BE2C (cell line): ENCODE data around the gene RAB39A.

Source experiments
- DNase-seq: peaks from one replicate; pipeline ENCODE4 v3.0.0-alpha.2; 2020
- H3K27me3 ChIP-seq: fragments of 250-450 bp; sonication (Bioruptor Pico); 2 replicates; pipeline ENCODE4 v1.5.1; 2020; ENCODE audit warnings: mild to moderate bottlenecking
- H3K36me3 ChIP-seq: fragments of 250-450 bp; sonication (Bioruptor Pico); 2 replicates; pipeline ENCODE4 v1.5.1; 2020; ENCODE audit warnings: mild to moderate bottlenecking
- H3K4me1 ChIP-seq: fragments of 250-450 bp; sonication (Bioruptor Pico); 2 replicates; pipeline ENCODE4 v1.5.1; 2020
- H3K4me3 ChIP-seq: 2 replicates; pipeline ENCODE4 v1.5.1; 2011; ENCODE audit warnings: low read depth, low read length
- H3K9me3 ChIP-seq: fragments of 250-450 bp; sonication (Bioruptor Pico); 2 replicates; pipeline ENCODE4 v1.5.1; 2020
- TF ChIP-seq, protein P1 (sequence below): IDR thresholded peaks from 2 replicates; pipeline ENCODE4 v1.5.1; 2012; ENCODE audit warnings: mild to moderate bottlenecking, low read depth, low read length

The RAB39A gene

GRCh38 chr11:107953446-107953845 lies 25.2 kb downstream of the RAB39A start:
- Histone ChIP-seq H3K36me3 (peaks cover 4% of the 10 kb centered on the region), H3K4me1 (peaks cover 30% of the 10 kb centered on the region), H3K9me3 (no peaks in the 10 kb centered on the region), H3K4me3 (no peak overlapping the region), H3K27me3 (no peaks in the 10 kb centered on the region)
- DNase-seq: no peak
- TF ChIP-seq, protein P1, sequence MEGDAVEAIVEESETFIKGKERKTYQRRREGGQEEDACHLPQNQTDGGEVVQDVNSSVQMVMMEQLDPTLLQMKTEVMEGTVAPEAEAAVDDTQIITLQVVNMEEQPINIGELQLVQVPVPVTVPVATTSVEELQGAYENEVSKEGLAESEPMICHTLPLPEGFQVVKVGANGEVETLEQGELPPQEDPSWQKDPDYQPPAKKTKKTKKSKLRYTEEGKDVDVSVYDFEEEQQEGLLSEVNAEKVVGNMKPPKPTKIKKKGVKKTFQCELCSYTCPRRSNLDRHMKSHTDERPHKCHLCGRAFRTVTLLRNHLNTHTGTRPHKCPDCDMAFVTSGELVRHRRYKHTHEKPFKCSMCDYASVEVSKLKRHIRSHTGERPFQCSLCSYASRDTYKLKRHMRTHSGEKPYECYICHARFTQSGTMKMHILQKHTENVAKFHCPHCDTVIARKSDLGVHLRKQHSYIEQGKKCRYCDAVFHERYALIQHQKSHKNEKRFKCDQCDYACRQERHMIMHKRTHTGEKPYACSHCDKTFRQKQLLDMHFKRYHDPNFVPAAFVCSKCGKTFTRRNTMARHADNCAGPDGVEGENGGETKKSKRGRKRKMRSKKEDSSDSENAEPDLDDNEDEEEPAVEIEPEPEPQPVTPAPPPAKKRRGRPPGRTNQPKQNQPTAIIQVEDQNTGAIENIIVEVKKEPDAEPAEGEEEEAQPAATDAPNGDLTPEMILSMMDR: no peak

DNA sequence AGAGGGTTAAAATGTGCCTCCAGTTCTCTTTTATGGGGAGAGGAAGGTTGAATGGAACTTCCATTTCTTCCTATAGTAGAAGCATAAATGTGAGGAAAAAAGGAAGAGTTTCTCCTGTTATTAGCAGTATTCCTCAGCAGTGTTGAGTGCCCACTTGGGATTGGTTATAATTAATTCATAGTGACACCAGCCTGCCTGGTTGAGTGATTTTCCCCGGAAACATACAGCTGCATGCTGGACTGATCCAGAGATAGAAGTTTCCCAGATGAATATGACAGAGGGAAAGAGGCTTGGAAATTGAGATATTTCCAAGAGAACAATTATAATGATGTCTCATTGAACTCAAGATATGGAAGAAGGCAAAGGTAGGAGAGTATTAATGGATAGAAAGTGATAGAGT lies 28.3 kb downstream of the RAB39A start:
- peak overlapping the region; percentile 19 for H3K4me3 ChIP-seq
- H3K27me3 ChIP-seq: no peaks in the 10 kb centered on the region
- peak; percentile 52 for DNase-seq
- H3K4me1 ChIP-seq: peaks cover 46% of the 10 kb centered on the region
- TF ChIP-seq, protein P1: no peak
- no peaks in the 10 kb centered on the region; the same call in 1 of the 2 replicates for H3K36me3 ChIP-seq
- H3K9me3 ChIP-seq: no peaks in the 10 kb centered on the region

DNA sequence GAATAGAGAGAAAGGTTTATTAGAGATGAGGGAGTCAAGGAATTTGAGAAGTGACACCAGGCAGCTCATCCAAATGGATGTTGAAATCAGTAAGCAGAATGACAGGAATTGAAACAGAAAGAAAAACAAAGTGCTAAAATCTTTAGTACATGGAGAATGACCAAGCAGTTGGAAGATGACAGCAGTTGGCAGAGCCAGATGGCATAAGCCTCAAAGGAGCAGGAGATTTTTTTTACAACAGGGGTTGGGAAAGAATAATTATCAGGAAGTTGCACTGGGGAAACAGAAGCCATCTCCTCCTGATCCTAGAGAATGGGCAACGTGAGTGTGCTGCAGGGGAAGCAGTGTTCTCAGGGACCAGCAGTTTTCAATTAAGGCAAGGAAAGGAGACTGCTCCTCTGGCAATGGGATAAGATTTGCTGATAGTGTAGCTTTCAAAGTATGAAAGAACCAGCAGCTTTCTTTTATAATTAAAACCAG lies 28.9 kb downstream of the RAB39A start:
- DNase-seq: peak; percentile 79
- H3K36me3 ChIP-seq: peaks cover 3% of the 10 kb centered on the region; the same call in 1 of the 2 replicates
- TF ChIP-seq, protein P1: no peak
- peaks cover 49% of the 10 kb centered on the region for H3K4me1 ChIP-seq
- no peaks in the 10 kb centered on the region for H3K27me3 ChIP-seq
- peak overlapping the region; percentile 19 for H3K4me3 ChIP-seq
- H3K9me3 ChIP-seq: no peaks in the 10 kb centered on the region

DNA sequence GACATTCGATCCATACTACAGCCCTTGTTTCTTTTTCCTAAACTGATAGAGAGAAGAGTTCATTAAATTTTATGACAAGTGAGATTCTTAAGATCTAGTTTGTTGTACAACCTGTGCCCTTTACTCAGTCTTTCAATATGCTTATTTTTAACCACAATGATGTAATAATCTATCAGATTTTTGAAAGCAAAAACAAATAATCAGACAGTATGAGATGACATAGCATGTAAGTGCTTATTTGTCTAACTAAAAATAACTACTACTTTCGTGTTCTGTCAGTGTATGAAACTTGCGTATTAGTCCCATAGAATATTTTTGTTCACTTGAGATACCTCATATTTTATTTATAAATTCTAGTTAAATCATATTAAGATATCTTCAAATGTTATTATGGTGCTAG lies 33.2 kb downstream of the RAB39A start:
- TF ChIP-seq, protein P1: no peak
- H3K9me3 ChIP-seq: no peaks in the 10 kb centered on the region
- peaks cover 39% of the 10 kb centered on the region for H3K4me1 ChIP-seq
- no peak for DNase-seq
- no peaks in the 10 kb centered on the region for H3K27me3 ChIP-seq
- peaks cover 11% of the 10 kb centered on the region for H3K36me3 ChIP-seq
- H3K4me3 ChIP-seq: no peak overlapping the region

DNA sequence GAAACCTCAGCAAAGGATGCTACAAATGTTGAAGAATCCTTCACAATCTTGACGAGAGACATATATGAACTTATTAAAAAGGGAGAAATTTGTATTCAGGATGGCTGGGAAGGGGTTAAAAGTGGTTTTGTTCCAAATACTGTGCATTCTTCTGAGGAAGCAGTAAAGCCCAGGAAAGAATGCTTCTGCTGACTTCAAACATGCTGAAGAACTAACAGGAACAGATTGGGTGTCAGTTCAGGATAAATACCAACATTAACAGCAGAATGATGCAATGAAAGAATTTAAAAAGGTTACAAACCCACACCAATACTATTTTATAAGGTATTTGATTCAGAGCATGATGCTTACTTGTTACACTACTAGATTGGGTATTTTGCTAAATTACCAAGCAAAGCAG lies 33.9 kb downstream of the RAB39A start:
- H3K9me3 ChIP-seq: no peaks in the 10 kb centered on the region
- H3K4me3 ChIP-seq: no peak overlapping the region
- peaks cover 34% of the 10 kb centered on the region for H3K4me1 ChIP-seq
- peaks cover 11% of the 10 kb centered on the region for H3K36me3 ChIP-seq
- no peak for DNase-seq
- no peaks in the 10 kb centered on the region for H3K27me3 ChIP-seq
- TF ChIP-seq, protein P1: no peak

GRCh38 chr11:107963091-107963490 lies 34.8 kb downstream of the RAB39A start:
- DNase-seq: no peak
- Histone ChIP-seq H3K4me3 (no peak overlapping the region), H3K27me3 (no peaks in the 10 kb centered on the region), H3K36me3 (peaks cover 16% of the 10 kb centered on the region), H3K9me3 (no peaks in the 10 kb centered on the region), H3K4me1 (peaks cover 27% of the 10 kb centered on the region)
- TF ChIP-seq, protein P1: no peak
